ENCODE data around the gene SYNC. TPM values are rescaled to one million over a fixed set of nuclear protein-coding genes. Genes with fewer than 3 reads are reported as not detected.

SYNC gene
- total and polyA plus RNA-seq, 9 of the 15 experiments (the other 6 are each of a cell fraction or from before 2014, with no cell fraction given), result 0.49 to 1.1 (median 0.87) TPM

- no peak for TF ChIP-seq ZNF699 (CRISPR knock-in tag; IDR thresholded peaks at IDR 0.05; ENCODE audit: insufficient replicate concordance)
- no peak for TF ChIP-seq ZKSCAN8 (CRISPR knock-in tag; IDR thresholded peaks at IDR 0.05)
- TF ChIP-seq FOXA1 (IDR thresholded peaks at IDR 0.05; ENCODE audit: borderline replicate concordance), result no peak
- no peak for TF ChIP-seq BRD4 (IDR thresholded peaks at IDR 0.05)
- no peak for TF ChIP-seq SNRNP70 (optimal IDR thresholded peaks at IDR 0.05; ENCODE audit: low read depth, low read length)
- no peak for TF ChIP-seq PBX2 (CRISPR knock-in tag; IDR thresholded peaks at IDR 0.05; ENCODE audit: low read depth)
- TF ChIP-seq PBX2 (tag; conservative IDR thresholded peaks at IDR 0.05; ENCODE audit: low read depth), result no peak
- no peak for TF ChIP-seq NR3C1 (CRISPR knock-in tag; IDR thresholded peaks at IDR 0.05)
- no peak for TF ChIP-seq MAZ (CRISPR knock-in tag; conservative IDR thresholded peaks at IDR 0.05 in 1 of 2, IDR thresholded peaks at IDR 0.05 in 1 of 2)
- TF ChIP-seq HNRNPUL1 (IDR thresholded peaks at IDR 0.05; ENCODE audit: low read length), result no peak
- no peak for TF ChIP-seq BDP1 (IDR thresholded peaks at IDR 0.05; ENCODE audit: insufficient read depth, insufficient read length)
- no peak for TF ChIP-seq HMG20A (CRISPR knock-in tag; conservative IDR thresholded peaks at IDR 0.05)
- no peak for TF ChIP-seq DDX20 (tag; IDR thresholded peaks at IDR 0.05; ENCODE audit: low read depth)
- no peak; the same call in 1 of the 2 replicates for TF ChIP-seq ZNF263 (CRISPR knock-in tag; IDR thresholded peaks at IDR 0.05; ENCODE audit: borderline replicate concordance)
- no peak for TF ChIP-seq AFF1 (IDR thresholded peaks at IDR 0.05; ENCODE audit: low read depth in 1 of 2, partially characterized antibody in 2 of 2)
- no peak for TF ChIP-seq SIN3B (IDR thresholded peaks at IDR 0.05; ENCODE audit: low read depth)
- no peak for TF ChIP-seq E2F4 (CRISPR knock-in tag; IDR thresholded peaks at IDR 0.05; ENCODE audit: low read depth)
- peak in 1 of 2 experiments; percentile 52; a peak in 1 of 4 replicates for TF ChIP-seq SIN3A (IDR thresholded peaks at IDR 0.05; ENCODE audit: borderline replicate concordance in 2 of 2, control insufficient read depth in 1 of 2, low read depth in 2 of 2, low read length in 2 of 2)
- peak; percentile 63; the same call in 1 of the 2 replicates for TF ChIP-seq THRB (CRISPR knock-in tag; conservative IDR thresholded peaks at IDR 0.05)
Observed at GRCh38 chr1:32651461-32652073, 51.0 kb downstream of the SYNC start (continued).

All from K562 (cell line).